Lung (tissue), 12 donors: ENCODE results near the gene CLSTN2. TPM values are rescaled to one million over a fixed set of nuclear protein-coding genes. Genes with fewer than 3 reads are reported as not detected.

Experiments
- ATAC-seq: fragments of 200-7000 bp; cut with Tn5 transposase; one replicate; pipeline ENCODE4 v1.9.1; 2020; ENCODE audit warnings: moderate number of reproducible peaks; ENCODE audit not compliant: insufficient read depth, low FRiP score
- DNase-seq, 3 donors: peaks; one replicate each; pipeline ENCODE4 v3.0.0-alpha.2; 2013 to 2017
- H3K27ac ChIP-seq, 2 donors: one replicate each; pipeline ENCODE4 v1.5.1; 2013; ENCODE audit warnings: mild to moderate bottlenecking in 2 of 2, moderate library complexity in 2 of 2, control low read depth in 1 of 2, inconsistent platforms in 1 of 2, low read depth in 1 of 2, low read length in 1 of 2
- H3K27me3 ChIP-seq, 3 donors: one replicate each; pipeline ENCODE4 v1.5.1; 2013; ENCODE audit warnings: low read length in 2 of 3; ENCODE audit not compliant: control insufficient read depth in 3 of 3, insufficient read depth in 3 of 3
- H3K36me3 ChIP-seq, 4 donors: one replicate each; pipeline ENCODE4 v1.5.1; 2013; ENCODE audit warnings: low read length in 4 of 4, mild to moderate bottlenecking in 1 of 4, moderate library complexity in 1 of 4; ENCODE audit not compliant: control insufficient read depth in 4 of 4, insufficient read depth in 4 of 4
- H3K4me1 ChIP-seq, 5 donors: one replicate each; pipeline ENCODE4 v1.5.1; 2013; ENCODE audit warnings: low read length in 5 of 5, mild to moderate bottlenecking in 2 of 5, moderate library complexity in 1 of 5; ENCODE audit not compliant: control insufficient read depth in 5 of 5, insufficient read depth in 5 of 5
- H3K4me3 ChIP-seq: one replicate; pipeline ENCODE4 v1.5.1; 2013; ENCODE audit warnings: mild to moderate bottlenecking, control low read depth, moderate library complexity
- H3K9ac ChIP-seq, 2 donors: one replicate each; pipeline ENCODE4 v1.5.1; 2013; ENCODE audit warnings: low read length in 2 of 2, control low read depth in 1 of 2; ENCODE audit not compliant: insufficient read depth in 1 of 2
- H3K9me3 ChIP-seq, 4 donors: one replicate each; pipeline ENCODE4 v1.5.1; 2013; ENCODE audit warnings: low read length in 3 of 4, mild to moderate bottlenecking in 1 of 4, moderate library complexity in 1 of 4; ENCODE audit not compliant: control insufficient read depth in 4 of 4, insufficient read depth in 3 of 4
- CTCF ChIP-seq: IDR thresholded peaks from 2 replicates; pipeline ENCODE4 v1.5.1; 2012; ENCODE audit warnings: mild to moderate bottlenecking; ENCODE audit errors: control extremely low read depth, extremely low read depth
- WGBS, 2 donors: extraction: QIAGEN DNeasy Blood & Tissue Kit; methylation state at CpG; one replicate each; pipeline ENCODE4 v1.1.7; 2013; 5-methylcytosine and 5-hydroxymethylcytosine counted together
- polyA plus RNA-seq, 2 donors: library from polyadenylated mRNA; stranded (reverse); fragments of 200-250 nt; gene quantifications; one replicate each; pipeline ENCODE4 v1.2.1, GENCODE V29; 2013
- total RNA-seq, 2 donors: library from RNA; depleted of rRNA in 1 of 2; stranded (reverse); fragments of >200 nt in 1 of 2; gene quantifications; one replicate each; pipeline ENCODE4 v1.2.1, GENCODE V29; 2014 to 2021
- donor health status: control.
- donor health status: control.
- donor health status: Bipolar disorder and iron deficiency.
- donor health status: healthy.
- donor health status: DM: yes; HTN: yes; CAD: no.

Gene CLSTN2
- total and polyA plus RNA-seq, 4 donors, result 0.07 to 2.4 (median 1.3) TPM

- no peak for TF ChIP-seq CTCF
- no peak for DNase-seq
These were observed 133.6 kb downstream of the CLSTN2 start for GRCh38 chr3:140068494-140069017.

GRCh38 chr3:140073278-140074045 is 138.5 kb downstream of the CLSTN2 start:
- H3K9me3 ChIP-seq, result no peaks in the 10 kb centered on the region
- no peak overlapping the region for H3K9ac ChIP-seq
- no peaks in the 10 kb centered on the region for H3K4me1 ChIP-seq
- no peak overlapping the region for H3K27ac ChIP-seq
- DNase-seq (no peak), ATAC-seq (no peak)
- no peaks in the 10 kb centered on the region for H3K27me3 ChIP-seq
- no peak overlapping the region for H3K4me3 ChIP-seq
- no peaks in the 10 kb centered on the region for H3K36me3 ChIP-seq
- WGBS, 2 donors, result 89 to 92% methylated on average over 3 of the region's 3 CpGs
- no peak for TF ChIP-seq CTCF

More at GRCh38 chr3:140068494-140069017, 133.6 kb downstream of the CLSTN2 start:
- Histone ChIP-seq H3K36me3 (no peaks in the 10 kb centered on the region), H3K4me1 (peaks cover 0 to 2% (median 0%) of the 10 kb centered on the region in 5 donors), H3K4me3 (no peak overlapping the region), H3K27me3 (no peaks in the 10 kb centered on the region), H3K9me3 (peaks cover 0 to 4% (median 1%) of the 10 kb centered on the region in 4 donors), H3K9ac (no peak overlapping the region), H3K27ac (no peak overlapping the region)
- no peak for ATAC-seq

- DNase-seq, result no peak
These were observed 141.6 kb downstream of the CLSTN2 start for GRCh38 chr3:140076552-140076951.

More at GRCh38 chr3:140076552-140076951, 141.6 kb downstream of the CLSTN2 start:
- Histone ChIP-seq H3K27ac (no peak overlapping the region), H3K9me3 (no peaks in the 10 kb centered on the region), H3K9ac (no peak overlapping the region), H3K4me3 (no peak overlapping the region), H3K4me1 (no peaks in the 10 kb centered on the region), H3K36me3 (no peaks in the 10 kb centered on the region), H3K27me3 (no peaks in the 10 kb centered on the region)
- no peak for TF ChIP-seq CTCF
- WGBS, 2 donors, result 75 to 82% methylated on average over 3 of the region's 3 CpGs
- no peak for ATAC-seq
